Nephron progenitor cell (in vitro differentiated cells): Measurements from ENCODE around the gene RBM17.

ENCODE experiments used
- DNase-seq: peaks from one replicate; pipeline ENCODE4 v3.0.0; 2021
- H3K27ac Mint-ChIP-seq: 2 replicates; pipeline ENCODE4 v1.8.0; 2021; ENCODE audit warnings: mild to moderate bottlenecking, moderate library complexity, mixed read lengths
- H3K27me3 Mint-ChIP-seq: 2 replicates; pipeline ENCODE4 v1.8.0; 2021; ENCODE audit warnings: mild to moderate bottlenecking, low read depth, mixed read lengths; ENCODE audit not compliant: poor library complexity
- H3K36me3 Mint-ChIP-seq: 2 replicates; pipeline ENCODE4 v1.8.0; 2021; ENCODE audit warnings: low read depth, mixed read lengths
- H3K4me1 Mint-ChIP-seq: 2 replicates; pipeline ENCODE4 v1.8.0; 2021; ENCODE audit warnings: mixed read lengths
- H3K4me3 Mint-ChIP-seq: 2 replicates; pipeline ENCODE4 v1.8.0; 2021; ENCODE audit warnings: mild to moderate bottlenecking, moderate library complexity, mixed read lengths
- H3K9me3 Mint-ChIP-seq: 2 replicates; pipeline ENCODE4 v1.8.0; 2021; ENCODE audit warnings: mild to moderate bottlenecking, moderate library complexity, mixed read lengths
- TF ChIP-seq, protein P1 (sequence below): fragments of 200-600 bp; sonication (generic); IDR thresholded peaks from 2 replicates; pipeline ENCODE4 v1.5.0; 2021; ENCODE audit warnings: antibody characterized with exemption

RBM17 gene

DNA sequence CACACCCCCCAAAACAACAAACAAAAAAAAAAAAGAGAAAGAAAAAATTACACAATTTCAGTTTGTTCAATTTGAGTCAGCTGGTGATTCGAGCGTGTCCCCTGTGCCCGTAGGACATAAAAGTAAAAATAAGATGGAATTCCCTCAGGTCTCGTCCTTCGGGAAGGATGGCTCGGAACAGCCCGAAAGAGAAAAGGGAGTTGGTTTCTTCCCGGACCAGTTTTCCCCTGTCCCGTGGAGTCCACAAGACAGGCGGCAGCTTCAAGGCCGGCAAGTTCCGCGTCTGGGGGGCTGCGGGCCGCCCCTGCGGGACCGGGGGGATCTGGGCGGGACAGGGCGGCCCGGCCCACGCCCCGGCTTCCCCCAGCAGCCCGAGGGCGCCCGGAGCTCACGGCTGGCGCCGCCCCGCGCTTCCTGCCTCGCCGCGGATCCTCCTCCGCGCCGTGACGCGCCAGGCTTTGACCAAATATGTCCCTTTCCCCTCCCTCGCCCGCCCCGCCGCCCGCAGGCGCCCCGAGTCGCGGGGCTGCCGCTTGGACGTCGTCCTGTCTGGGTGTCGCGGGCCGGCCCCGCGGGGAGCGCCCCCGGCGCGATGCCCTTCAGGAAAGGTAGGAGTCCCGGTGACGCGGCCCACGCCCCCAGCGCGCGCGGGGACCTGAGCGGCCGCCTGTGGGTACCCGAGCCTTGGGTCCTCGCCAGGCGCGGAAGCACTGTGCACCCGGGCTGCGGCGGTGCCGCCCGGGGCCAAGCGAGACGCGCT is 55.8 kb downstream of the RBM17 start:
- Mint-ChIP-seq H3K27me3 (peaks cover 27% of the 10 kb centered on the region), H3K27ac (no peak overlapping the region), H3K4me1 (peaks cover 75% of the 10 kb centered on the region), H3K36me3 (peaks cover 19% of the 10 kb centered on the region), H3K9me3 (no peaks in the 10 kb centered on the region), H3K4me3 (peak overlapping the region; percentile 89)
- TF ChIP-seq, protein P1, sequence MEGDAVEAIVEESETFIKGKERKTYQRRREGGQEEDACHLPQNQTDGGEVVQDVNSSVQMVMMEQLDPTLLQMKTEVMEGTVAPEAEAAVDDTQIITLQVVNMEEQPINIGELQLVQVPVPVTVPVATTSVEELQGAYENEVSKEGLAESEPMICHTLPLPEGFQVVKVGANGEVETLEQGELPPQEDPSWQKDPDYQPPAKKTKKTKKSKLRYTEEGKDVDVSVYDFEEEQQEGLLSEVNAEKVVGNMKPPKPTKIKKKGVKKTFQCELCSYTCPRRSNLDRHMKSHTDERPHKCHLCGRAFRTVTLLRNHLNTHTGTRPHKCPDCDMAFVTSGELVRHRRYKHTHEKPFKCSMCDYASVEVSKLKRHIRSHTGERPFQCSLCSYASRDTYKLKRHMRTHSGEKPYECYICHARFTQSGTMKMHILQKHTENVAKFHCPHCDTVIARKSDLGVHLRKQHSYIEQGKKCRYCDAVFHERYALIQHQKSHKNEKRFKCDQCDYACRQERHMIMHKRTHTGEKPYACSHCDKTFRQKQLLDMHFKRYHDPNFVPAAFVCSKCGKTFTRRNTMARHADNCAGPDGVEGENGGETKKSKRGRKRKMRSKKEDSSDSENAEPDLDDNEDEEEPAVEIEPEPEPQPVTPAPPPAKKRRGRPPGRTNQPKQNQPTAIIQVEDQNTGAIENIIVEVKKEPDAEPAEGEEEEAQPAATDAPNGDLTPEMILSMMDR = no peak
- peak; percentile 82 for DNase-seq

- H3K27ac Mint-ChIP-seq = no peak overlapping the region
- peak overlapping the region; percentile 77 for H3K4me3 Mint-ChIP-seq
- peaks cover 70% of the 10 kb centered on the region for H3K4me1 Mint-ChIP-seq
- peak; percentile 63 for DNase-seq
- peaks cover 19% of the 10 kb centered on the region for H3K27me3 Mint-ChIP-seq
- TF ChIP-seq, protein P1 = no peak
- no peaks in the 10 kb centered on the region for H3K9me3 Mint-ChIP-seq
- peaks cover 26% of the 10 kb centered on the region for H3K36me3 Mint-ChIP-seq
Measured at GRCh38 chr10:6145166-6145987, 56.5 kb downstream of the RBM17 start.

- Mint-ChIP-seq H3K4me1 (peaks cover 68% of the 10 kb centered on the region), H3K4me3 (peak overlapping the region; percentile 77), H3K36me3 (peaks cover 26% of the 10 kb centered on the region), H3K27ac (no peak overlapping the region), H3K27me3 (peaks cover 11% of the 10 kb centered on the region), H3K9me3 (no peaks in the 10 kb centered on the region)
- TF ChIP-seq, protein P1 = no peak
- no peak for DNase-seq
Measured at GRCh38 chr10:6146013-6146785, 57.4 kb downstream of the RBM17 start.

- Mint-ChIP-seq H3K27ac (no peak overlapping the region), H3K4me1 (peaks cover 66% of the 10 kb centered on the region), H3K4me3 (peak overlapping the region; percentile 61), H3K9me3 (no peaks in the 10 kb centered on the region), H3K36me3 (peaks cover 30% of the 10 kb centered on the region), H3K27me3 (peaks cover 11% of the 10 kb centered on the region)
- TF ChIP-seq, protein P1 = no peak
- DNase-seq = no peak
Measured at GRCh38 chr10:6146921-6147320, 58.1 kb downstream of the RBM17 start.

DNA sequence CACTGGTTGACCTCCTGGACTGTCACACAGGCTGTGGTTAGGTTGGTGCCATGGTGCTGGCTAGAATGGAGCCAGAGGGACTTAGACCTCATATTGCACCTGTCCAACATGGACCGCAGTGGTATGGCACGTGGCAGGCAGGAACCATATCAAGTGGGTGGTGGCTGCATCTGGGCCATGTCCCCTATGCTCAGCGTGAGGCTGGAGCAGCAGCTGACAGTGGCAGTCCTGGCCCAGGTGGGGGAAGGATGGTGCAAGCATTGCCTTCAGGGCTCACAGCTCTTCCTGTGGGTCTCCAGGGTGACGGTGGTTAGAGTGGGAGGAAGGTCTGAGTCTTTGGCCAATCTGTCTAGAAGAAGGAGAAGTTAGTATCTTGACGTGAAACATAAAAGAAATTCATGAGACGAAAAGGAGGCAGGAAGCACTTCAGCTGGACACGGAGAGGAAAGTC is 59.4 kb downstream of the RBM17 start:
- H3K4me3 Mint-ChIP-seq = no peak overlapping the region
- H3K9me3 Mint-ChIP-seq = peaks cover 2% of the 10 kb centered on the region
- H3K27ac Mint-ChIP-seq = no peak overlapping the region
- TF ChIP-seq, protein P1 = no peak
- H3K4me1 Mint-ChIP-seq = peaks cover 53% of the 10 kb centered on the region
- peaks cover 35% of the 10 kb centered on the region for H3K36me3 Mint-ChIP-seq
- H3K27me3 Mint-ChIP-seq = peaks cover 7% of the 10 kb centered on the region
- DNase-seq = no peak
